Medulla oblongata (tissue), 1 donor: ENCODE measurements around the gene ADCY1.

Experiments used
- DNase-seq: peaks from one replicate; pipeline ENCODE4 v3.0.0-alpha.2; 2015; ENCODE audit errors: extremely low spot score

ADCY1 gene

GRCh38 chr7:45624392-45624760 is 50.2 kb downstream of the ADCY1 start:
- DNase-seq, result no peak

- no peak for DNase-seq
Measured at GRCh38 chr7:45625067-45625466, 50.9 kb downstream of the ADCY1 start.

- DNase-seq, result no peak
Measured at GRCh38 chr7:45625714-45626440, 51.7 kb downstream of the ADCY1 start.

GRCh38 chr7:45626441-45627430 is 52.6 kb downstream of the ADCY1 start:
- no peak for DNase-seq

- DNase-seq, result no peak
Measured at GRCh38 chr7:45627691-45628456, 53.7 kb downstream of the ADCY1 start.

- DNase-seq, result no peak
Measured at GRCh38 chr7:45631569-45631968, 57.4 kb downstream of the ADCY1 start.

GRCh38 chr7:45636733-45637132 is 62.6 kb downstream of the ADCY1 start:
- no peak for DNase-seq

GRCh38 chr7:45638916-45639315 is 64.7 kb downstream of the ADCY1 start:
- no peak for DNase-seq

GRCh38 chr7:45642044-45642443 is 67.9 kb downstream of the ADCY1 start:
- DNase-seq, result no peak

- no peak for DNase-seq
Measured at GRCh38 chr7:45643630-45644029, 69.5 kb downstream of the ADCY1 start.

GRCh38 chr7:45644237-45644636 is 70.1 kb downstream of the ADCY1 start:
- no peak for DNase-seq

GRCh38 chr7:45645141-45645969 is 71.2 kb downstream of the ADCY1 start:
- DNase-seq, result no peak

- DNase-seq, result no peak
Measured at GRCh38 chr7:45646207-45646821, 72.1 kb downstream of the ADCY1 start.

GRCh38 chr7:45646996-45647825 is 73.0 kb downstream of the ADCY1 start:
- DNase-seq, result no peak

GRCh38 chr7:45647967-45648670 is 74.0 kb downstream of the ADCY1 start:
- no peak for DNase-seq

GRCh38 chr7:45648671-45648995 is 74.5 kb downstream of the ADCY1 start:
- DNase-seq, result no peak

GRCh38 chr7:45649560-45650346 is 75.6 kb downstream of the ADCY1 start:
- no peak for DNase-seq
